Keratinocyte (primary cell): ENCODE data around the gene MCEMP1. TPM values are rescaled to one million over a fixed set of nuclear protein-coding genes. Genes with fewer than 3 reads are reported as not detected.

Experiments
- DNase-seq: peaks from one replicate; pipeline ENCODE4 v3.0.0-alpha.2; 2011; ENCODE audit warnings: low read depth, missing footprints, low spot score
- FAIRE-seq: peaks from 2 replicates; lab custom pipeline; 2011; peaks lifted over from hg19 to GRCh38; lab: Jason Lieb, UNC
- H2AFZ ChIP-seq: 2 replicates; pipeline ENCODE4 v1.6.0; 2012; ENCODE audit warnings: low read length, control low read depth, inconsistent platforms; ENCODE audit not compliant: control insufficient read depth
- H3K27ac ChIP-seq: 2 replicates; pipeline ENCODE4 v1.5.1; 2011; ENCODE audit warnings: low read length; ENCODE audit not compliant: control insufficient read depth, insufficient read depth
- H3K27me3 ChIP-seq: 3 replicates; pipeline ENCODE4 v1.6.0; 2011; ENCODE audit warnings: low read length; ENCODE audit not compliant: control insufficient read depth, insufficient read depth; ENCODE audit errors: extremely low read depth
- H3K36me3 ChIP-seq, 2 experiments: 2 replicates in 1 of 2; 3 replicates in 1 of 2; pipeline ENCODE4 v1.5.1; 2011; ENCODE audit warnings: low read length in 2 of 2, mild to moderate bottlenecking in 1 of 2; ENCODE audit not compliant: control insufficient read depth in 2 of 2, insufficient read depth in 2 of 2; ENCODE audit errors: extremely low read depth in 1 of 2
- H3K4me1 ChIP-seq: 3 replicates; pipeline ENCODE4 v1.5.1; 2011; ENCODE audit warnings: low read length; ENCODE audit not compliant: control insufficient read depth, insufficient read depth; ENCODE audit errors: extremely low read depth
- H3K4me2 ChIP-seq: 3 replicates; pipeline ENCODE4 v1.6.0; 2011; ENCODE audit warnings: low read depth, low read length; ENCODE audit not compliant: control insufficient read depth, insufficient read depth; ENCODE audit errors: extremely low read depth
- H3K4me3 ChIP-seq, 3 experiments: fragments of 200-600 bp in 1 of 3; sonication (generic) in 1 of 3; 2 replicates in 2 of 3; 3 replicates in 1 of 3; pipeline ENCODE4 v1.5.1; 2011 to 2016; ENCODE audit warnings: low read length in 3 of 3, mild to moderate bottlenecking in 3 of 3, control low read depth in 2 of 3, inconsistent platforms in 1 of 3, low read depth in 1 of 3, mixed read lengths in 1 of 3, mixed run types in 1 of 3, moderate library complexity in 1 of 3; ENCODE audit not compliant: control insufficient read depth in 2 of 3, insufficient read depth in 2 of 3; ENCODE audit errors: extremely low read depth in 1 of 3
- H3K79me2 ChIP-seq: 2 replicates; pipeline ENCODE4 v1.6.0; 2012; ENCODE audit warnings: low read length; ENCODE audit not compliant: control insufficient read depth, insufficient read depth
- H3K9ac ChIP-seq: 3 replicates; pipeline ENCODE4 v1.6.0; 2011; ENCODE audit warnings: low read length; ENCODE audit not compliant: control insufficient read depth, insufficient read depth; ENCODE audit errors: extremely low read depth
- H3K9me1 ChIP-seq: 3 replicates; pipeline ENCODE4 v1.6.0; 2011; ENCODE audit warnings: low read length; ENCODE audit not compliant: control insufficient read depth, insufficient read depth; ENCODE audit errors: extremely low read depth
- H3K9me3 ChIP-seq: 2 replicates; pipeline ENCODE4 v1.5.1; 2012; ENCODE audit warnings: low read depth, low read length; ENCODE audit not compliant: control insufficient read depth
- H4K20me1 ChIP-seq: 3 replicates; pipeline ENCODE4 v1.6.0; 2011; ENCODE audit warnings: low read length; ENCODE audit not compliant: control insufficient read depth, insufficient read depth; ENCODE audit errors: extremely low read depth
- CTCF ChIP-seq, 3 experiments: IDR thresholded peaks in 1 of 3; conservative IDR thresholded peaks in 1 of 3; optimal IDR thresholded peaks in 1 of 3; 2 replicates in 2 of 3; 3 replicates in 1 of 3; pipeline versions ENCODE3 to v1.5.1; 2011; ENCODE audit warnings: low read length in 3 of 3, mild to moderate bottlenecking in 3 of 3, moderate library complexity in 2 of 3, control low read depth in 1 of 3, inconsistent platforms in 1 of 3; ENCODE audit not compliant: insufficient read depth in 2 of 3; ENCODE audit errors: extremely low read depth in 1 of 3
- EZH2 ChIP-seq: IDR thresholded peaks from one replicate; pipeline ENCODE4 v1.6.1; 2012; ENCODE audit warnings: inconsistent platforms, mild to moderate bottlenecking, low read length, moderate library complexity
- dilution Hi-C: fragments of 300-500 bp; cut with MboI; formaldehyde crosslinking; loops from one replicate; pipeline ENCODE4 v1.7.0; 2020; ENCODE audit warnings: low sequenced_read_pairs; ENCODE audit not compliant: extremely low pct_ligation_motif_present
- polyA plus RNA-seq, 5 experiments: library from polyadenylated mRNA; depleted of rRNA in 3 of 5; stranded (reverse) in 3 of 5; stranded (forward) in 1 of 5; unstranded in 1 of 5; fragments of >200 nt; gene quantifications; 1 replicate in 1 of 5; 2 replicates in 3 of 5; 3 replicates in 1 of 5; pipeline versions ENCODE4 v1.2.1 to v1.2.3, GENCODE V29; 2011 to 2012; ENCODE audit warnings: missing spikeins in 2 of 5, low read depth in 1 of 5, low replicate concordance in 1 of 5

The MCEMP1 gene
- polyA plus RNA-seq, 1 donor (not counting 4 experiments of a cell fraction or from before 2014, with no cell fraction given) = not detected

- dilution Hi-C loops = no loop called here
- FAIRE-seq (no peak), DNase-seq (no peak)
- Histone ChIP-seq H3K4me1 (peaks cover 2% of the 10 kb centered on the region), H3K27ac (no peak overlapping the region), H4K20me1 (no peaks in the 10 kb centered on the region), H2AFZ (no peak overlapping the region), H3K36me3 (no peaks in the 10 kb centered on the region), H3K4me3 (no peak overlapping the region), H3K9me1 (peaks cover 2% of the 10 kb centered on the region), H3K9me3 (no peaks in the 10 kb centered on the region), H3K4me2 (no peak overlapping the region), H3K9ac (no peak overlapping the region), H3K79me2 (no peaks in the 10 kb centered on the region), H3K27me3 (no peaks in the 10 kb centered on the region)
- TF ChIP-seq EZH2 (no peak), CTCF (optimal IDR thresholded peaks at IDR 0.05 in 1 of 3, IDR thresholded peaks at IDR 0.05 in 1 of 3, conservative IDR thresholded peaks at IDR 0.05 in 1 of 3; ENCODE audit: extremely low read depth in 1 of 3, insufficient read depth in 2 of 3, low read length in 3 of 3) (no peak)
Observed at GRCh38 chr19:7657131-7657751, 19.6 kb upstream of the MCEMP1 start.

GRCh38 chr19:7658219-7658686 is 18.6 kb upstream of the MCEMP1 start:
- no peaks in the 10 kb centered on the region for H3K79me2 ChIP-seq
- H2AFZ ChIP-seq = no peak overlapping the region
- FAIRE-seq (no peak), DNase-seq (no peak)
- H3K9ac ChIP-seq = no peak overlapping the region
- H3K9me3 ChIP-seq = no peaks in the 10 kb centered on the region
- no peaks in the 10 kb centered on the region for H4K20me1 ChIP-seq
- H3K27ac ChIP-seq = no peak overlapping the region
- H3K4me2 ChIP-seq = no peak overlapping the region
- dilution Hi-C loops = no loop called here
- no peaks in the 10 kb centered on the region for H3K9me1 ChIP-seq
- no peaks in the 10 kb centered on the region for H3K36me3 ChIP-seq
- H3K4me1 ChIP-seq = no peaks in the 10 kb centered on the region
- H3K4me3 ChIP-seq = no peak overlapping the region
- H3K27me3 ChIP-seq = no peaks in the 10 kb centered on the region
- no peak for TF ChIP-seq EZH2
- TF ChIP-seq CTCF (optimal IDR thresholded peaks at IDR 0.05 in 1 of 3, IDR thresholded peaks at IDR 0.05 in 1 of 3, conservative IDR thresholded peaks at IDR 0.05 in 1 of 3; ENCODE audit: extremely low read depth in 1 of 3, insufficient read depth in 2 of 3, low read length in 3 of 3) = no peak
